Stimulated activated CD8-positive, alpha-beta memory T cell treated with anti-CD3 and anti-CD28 coated beads, Interleukin-15, amount 100 ng/mL, for 24 hours (primary cell): ENCODE results near the gene KRT76.

Experiments used
- DNase-seq: peaks from one replicate; pipeline ENCODE4 v3.0.0-alpha.2; 2020; ENCODE audit warnings: low read depth

The KRT76 gene

DNA sequence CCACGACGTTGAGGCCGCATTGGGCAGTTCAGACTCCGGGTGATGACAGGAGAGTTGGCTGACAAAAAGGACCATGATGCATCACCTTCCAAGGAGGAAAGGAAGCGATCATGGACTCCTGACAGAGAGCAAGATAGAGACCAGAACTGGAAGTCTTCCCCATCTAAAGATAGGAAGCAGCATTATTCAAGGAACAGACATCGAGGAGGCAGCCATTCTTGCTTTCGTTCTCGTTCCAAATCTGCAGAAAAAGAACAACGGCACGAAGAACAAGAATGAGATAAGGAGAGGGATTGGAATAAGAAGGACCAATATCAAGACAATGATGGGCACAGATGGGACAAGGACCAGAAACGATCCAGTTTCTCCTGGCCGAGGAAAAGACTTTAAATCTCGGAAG is 46.8 kb downstream of the KRT76 start:
- DNase-seq, result no peak

DNA sequence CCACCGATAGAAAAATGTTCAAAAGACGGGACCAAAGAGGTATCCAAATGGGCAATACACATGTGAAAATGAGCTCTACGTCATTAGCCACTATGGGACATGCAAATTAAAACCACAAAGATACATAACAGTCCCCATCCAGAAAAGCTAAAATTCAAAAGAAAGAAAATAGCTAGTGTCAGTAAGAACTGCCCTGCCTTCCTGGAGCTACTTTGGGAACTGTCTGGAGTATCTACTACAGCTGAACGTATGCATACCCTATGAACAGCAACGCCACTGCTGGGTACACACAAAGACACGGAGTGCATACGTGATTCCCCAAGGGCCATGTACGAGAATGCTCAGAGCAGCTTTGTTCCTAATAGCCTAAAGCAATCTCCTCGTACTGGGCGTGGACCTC is 48.0 kb downstream of the KRT76 start:
- DNase-seq, result no peak

DNA sequence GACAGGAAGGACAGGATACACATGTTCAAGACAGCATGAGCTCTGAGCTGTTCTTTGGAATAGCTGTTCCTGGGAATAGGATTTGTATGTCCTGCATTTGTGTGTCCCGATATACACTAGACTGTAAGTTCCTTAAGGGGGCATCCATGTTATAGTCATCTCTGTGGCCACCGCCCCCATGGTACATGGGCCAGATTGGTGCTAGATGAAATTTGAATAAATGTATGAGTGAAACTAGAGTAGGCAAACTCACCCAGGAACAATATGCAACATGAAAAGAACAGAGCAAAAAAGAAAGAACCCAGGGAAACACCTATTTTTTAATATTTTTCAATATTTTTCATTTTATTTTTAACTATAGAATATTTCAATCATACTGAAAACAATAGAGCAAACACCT is 48.8 kb downstream of the KRT76 start:
- no peak for DNase-seq

DNA sequence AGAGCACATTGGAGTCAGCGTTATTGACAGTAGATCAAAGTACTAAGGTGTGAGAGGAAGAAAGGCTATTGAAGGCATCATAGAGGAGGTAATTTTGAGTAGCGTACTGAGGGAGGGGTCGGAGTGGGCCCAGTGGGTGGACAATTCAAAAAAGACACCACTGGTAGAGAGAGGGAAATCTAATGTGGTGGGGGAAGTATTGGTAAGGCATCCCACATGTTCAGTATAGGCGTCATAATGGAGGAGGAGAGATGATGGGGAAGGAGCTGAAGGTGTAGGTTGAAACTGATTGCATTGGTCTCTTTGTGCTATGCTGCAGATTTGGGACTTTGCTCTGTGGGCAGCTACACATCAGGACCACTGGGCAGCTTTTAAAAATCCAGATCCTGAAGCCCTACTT is 50.1 kb downstream of the KRT76 start:
- DNase-seq, result no peak

DNA sequence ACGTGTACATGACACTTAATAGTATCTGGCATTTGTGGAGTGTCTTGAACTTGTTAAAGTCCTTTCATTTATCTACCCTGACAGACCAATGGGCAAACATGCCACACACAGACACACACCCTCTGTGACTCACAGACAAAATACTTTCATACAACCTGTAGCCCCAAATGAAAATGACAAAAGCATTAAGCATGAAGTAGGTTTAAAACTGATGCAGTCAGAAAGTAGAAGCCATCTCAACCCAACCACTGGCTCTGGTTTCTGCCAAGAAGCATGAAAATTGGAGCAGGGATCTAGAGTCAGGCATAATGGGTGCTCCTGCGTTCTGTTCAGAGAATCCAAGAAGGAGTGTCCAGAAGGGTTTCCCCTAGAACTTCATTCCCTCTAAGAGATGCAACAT is 50.7 kb downstream of the KRT76 start:
- DNase-seq, result no peak

DNA sequence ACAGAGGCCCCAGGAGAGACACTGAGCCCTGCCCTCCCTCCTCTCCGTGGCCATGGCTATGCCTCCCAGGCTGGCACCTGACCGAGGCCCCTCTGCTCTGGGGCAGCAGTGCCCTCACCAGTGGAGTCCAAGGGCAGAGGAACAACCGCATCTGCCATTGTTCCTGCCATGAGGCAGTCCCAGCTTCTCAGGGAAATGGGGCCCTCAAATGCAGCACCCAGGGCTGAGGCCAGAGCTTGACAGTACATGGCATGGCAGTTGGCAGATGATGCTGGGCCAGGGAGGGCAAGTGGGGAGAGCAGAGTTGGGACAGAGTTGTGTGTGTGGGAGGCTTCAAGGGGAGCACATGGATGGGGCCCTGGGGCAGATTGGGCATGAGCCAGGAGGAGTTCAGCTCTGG is 52.8 kb downstream of the KRT76 start:
- no peak for DNase-seq

DNA sequence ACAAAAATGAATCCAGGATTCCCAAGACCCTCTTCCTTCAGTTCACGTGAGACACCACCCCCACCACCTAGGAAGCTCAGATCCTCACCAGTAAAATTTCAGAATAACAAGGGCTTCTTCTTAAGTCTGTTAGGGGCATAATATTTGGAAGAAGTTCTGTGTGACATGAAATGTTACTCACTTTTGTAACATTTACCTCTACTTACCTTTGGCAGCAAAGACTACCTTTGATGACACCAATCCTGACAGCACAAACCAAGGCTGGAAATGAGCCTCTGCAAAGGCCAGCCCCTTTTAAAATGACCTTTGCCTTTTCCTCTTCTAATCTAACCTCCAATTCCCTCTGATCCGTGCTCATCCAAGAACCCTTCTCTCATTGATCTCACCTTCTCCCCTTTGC is 54.5 kb downstream of the KRT76 start:
- DNase-seq, result no peak

DNA sequence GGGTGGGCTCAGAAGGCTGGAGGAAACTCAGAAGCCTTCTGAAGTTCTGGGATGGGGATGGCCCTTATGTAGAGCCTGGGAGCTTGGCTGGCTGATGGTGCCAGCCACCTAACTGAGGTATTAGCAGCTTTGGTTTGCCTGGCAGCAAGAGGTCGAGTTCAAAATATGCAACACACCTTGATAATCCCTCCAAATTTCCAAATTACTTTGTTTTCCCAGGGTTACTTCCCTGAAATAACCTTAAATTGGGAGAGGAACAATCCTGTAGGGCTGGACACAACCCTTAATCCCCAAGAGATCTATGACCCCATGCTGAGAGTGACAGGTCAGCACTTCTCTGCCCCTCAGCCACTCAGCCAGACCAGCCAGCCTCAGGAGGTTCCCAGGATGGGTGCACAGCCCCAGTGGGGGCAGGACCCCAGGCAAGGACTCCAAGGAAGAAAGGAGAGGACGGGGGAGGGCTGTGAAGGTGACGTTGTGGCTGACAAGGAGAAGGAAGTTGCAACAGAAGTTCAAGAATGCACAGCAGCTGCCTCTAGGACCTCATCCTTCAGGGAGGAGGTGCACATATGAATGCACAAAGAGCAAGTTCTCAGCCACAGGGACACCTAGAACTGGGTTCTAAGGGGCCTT is 55.2 kb downstream of the KRT76 start:
- DNase-seq, result no peak

DNA sequence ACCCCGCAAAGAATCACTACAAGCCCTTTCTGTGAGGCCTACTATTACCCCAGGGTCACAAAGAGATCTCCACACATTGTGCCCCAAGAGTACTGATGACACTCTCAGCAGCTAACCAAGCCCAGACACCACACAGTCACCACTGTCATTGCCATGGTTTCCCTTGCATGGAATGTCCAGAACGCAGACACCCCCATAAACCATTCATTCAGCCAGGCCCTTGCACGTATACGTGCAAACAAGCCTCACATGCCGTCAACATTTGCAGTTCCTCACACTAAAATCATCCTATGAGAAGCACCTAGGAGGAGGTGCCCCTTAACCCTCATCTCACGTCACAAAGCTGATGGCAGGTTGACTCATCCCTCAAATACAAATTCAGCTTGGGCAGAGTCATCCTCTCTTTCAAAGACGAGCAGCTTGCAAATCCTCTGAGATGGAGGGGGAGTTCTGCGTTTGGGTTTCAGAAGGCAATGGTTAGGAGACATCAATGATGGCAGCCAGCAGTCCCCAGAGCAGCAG is 56.7 kb downstream of the KRT76 start:
- no peak for DNase-seq
